ENCODE results near the gene MYL3.
A peak's percentile ranks its signal among the peaks of the same experiment; 100 is the strongest.

The MYL3 gene

GRCh38 chr3:46883054-46883829, 20.0 kb upstream of the MYL3 start:
- no peak for DNase-seq (ENCODE audit: low spot score)

- DNase-seq (ENCODE audit: low spot score) = peak; percentile 81
Observed at GRCh38 chr3:46882377-46883053, 19.3 kb upstream of the MYL3 start.

- DNase-seq (ENCODE audit: low spot score) = peak; percentile 82
Observed at GRCh38 chr3:46881596-46882376, 18.5 kb upstream of the MYL3 start.

- DNase-seq (ENCODE audit: low spot score) = no peak
Observed at GRCh38 chr3:46880884-46881595, 17.8 kb upstream of the MYL3 start.

GRCh38 chr3:46878781-46879436, 15.7 kb upstream of the MYL3 start:
- no peak for DNase-seq (ENCODE audit: low spot score)

- DNase-seq (ENCODE audit: low spot score) = no peak
Observed at GRCh38 chr3:46877406-46878125, 14.3 kb upstream of the MYL3 start, which contains the start of gene PTH1R. TSS of gene PTH1R (plus strand) at chr3:46877721. CDS start at chr3:46883560, 5,839 bp downstream.

- DNase-seq (ENCODE audit: low spot score) = no peak
Observed at GRCh38 chr3:46876313-46877300, 13.4 kb upstream of the MYL3 start.

- DNase-seq (ENCODE audit: low spot score) = no peak
Observed at GRCh38 chr3:46875560-46875959, 12.3 kb upstream of the MYL3 start.

- DNase-seq (ENCODE audit: low spot score) = no peak
Observed at GRCh38 chr3:46874430-46874829, 11.2 kb upstream of the MYL3 start.

GRCh38 chr3:46873521-46873920, 10.3 kb upstream of the MYL3 start:
- no peak for DNase-seq (ENCODE audit: low spot score)

GRCh38 chr3:46871222-46871621, 8.0 kb upstream of the MYL3 start:
- no peak for DNase-seq (ENCODE audit: low spot score)

GRCh38 chr3:46870651-46871050, 7.4 kb upstream of the MYL3 start:
- no peak for DNase-seq (ENCODE audit: low spot score)

GRCh38 chr3:46869440-46869839, 6.2 kb upstream of the MYL3 start:
- no peak for DNase-seq (ENCODE audit: low spot score)

- DNase-seq (ENCODE audit: low spot score) = no peak
Observed at GRCh38 chr3:46868948-46869347, 5.7 kb upstream of the MYL3 start.

GRCh38 chr3:46868287-46868686, 5.0 kb upstream of the MYL3 start:
- no peak for DNase-seq (ENCODE audit: low spot score)

- DNase-seq (ENCODE audit: low spot score) = peak; percentile 89
Observed at GRCh38 chr3:46867550-46867898, 4.3 kb upstream of the MYL3 start.

GRCh38 chr3:46866720-46867549, 3.7 kb upstream of the MYL3 start:
- DNase-seq (ENCODE audit: low spot score) = no peak

GRCh38 chr3:46866032-46866595, 2.9 kb upstream of the MYL3 start:
- no peak for DNase-seq (ENCODE audit: low spot score)

Measured in left forelimb (tissue), 1 donor.